ENCODE measurements around the gene AGAP1. TPM values are rescaled to one million over a fixed set of nuclear protein-coding genes. Genes with fewer than 3 reads are reported as not detected.

AGAP1 gene
- total and polyA plus RNA-seq, 10 donors = 1.1 to 26.6 (median 11.3) TPM

GRCh38 chr2:236120829-236121228 is 627.0 kb downstream of the AGAP1 start:
- intact Hi-C loops (cut with DNase I; ENCODE audit: low total_unique reads) = no loop called here
- H3K9me3 ChIP-seq = no peaks in the 10 kb centered on the region
- no peak overlapping the region for H3K27ac ChIP-seq
- no peak overlapping the region for H3K4me3 ChIP-seq
- peaks cover 0 to 18% (median 0%) of the 10 kb centered on the region in 6 donors for H3K36me3 ChIP-seq
- WGBS, 5 donors = 72 to 91% (median 86%) methylated on average over 5 of the region's 5 CpGs
- no peak for DNase-seq
- H3K27me3 ChIP-seq (replicated peaks in 1 of 7) = peaks cover 0 to 12% (median 0%) of the 10 kb centered on the region in 7 donors
- no peaks in the 10 kb centered on the region for H3K4me1 ChIP-seq
- TF ChIP-seq POLR2AphosphoS5 (IDR thresholded peaks at IDR 0.05) (no peak), POLR2A (IDR thresholded peaks at IDR 0.05) (no peak), CTCF (IDR thresholded peaks at IDR 0.05 in 8 of 11, conservative IDR thresholded peaks at IDR 0.05 in 3 of 11) (no peak)

- H3K4me3 ChIP-seq = no peak overlapping the region
- 86 to 97% (median 94%) methylated on average over 7 of the region's 7 CpGs for WGBS, 5 donors
- intact Hi-C loops (cut with DNase I; ENCODE audit: low total_unique reads) = no loop called here
- H3K4me1 ChIP-seq = no peaks in the 10 kb centered on the region
- TF ChIP-seq POLR2A (IDR thresholded peaks at IDR 0.05) (no peak), CTCF (IDR thresholded peaks at IDR 0.05 in 8 of 11, conservative IDR thresholded peaks at IDR 0.05 in 3 of 11) (no peak), POLR2AphosphoS5 (IDR thresholded peaks at IDR 0.05) (no peak)
- H3K27ac ChIP-seq = no peak overlapping the region
- no peak for DNase-seq
- peaks cover 0 to 12% (median 0%) of the 10 kb centered on the region in 7 donors for H3K27me3 ChIP-seq (replicated peaks in 1 of 7)
- H3K9me3 ChIP-seq = no peaks in the 10 kb centered on the region
- peaks cover 0 to 18% (median 0%) of the 10 kb centered on the region in 6 donors for H3K36me3 ChIP-seq
Measured at GRCh38 chr2:236121546-236121945, 627.7 kb downstream of the AGAP1 start.

GRCh38 chr2:236122236-236122635 is 628.4 kb downstream of the AGAP1 start:
- H3K27ac ChIP-seq = no peak overlapping the region
- no peak overlapping the region for H3K4me3 ChIP-seq
- intact Hi-C loops (cut with DNase I; ENCODE audit: low total_unique reads) = no loop called here
- no peak for TF ChIP-seq POLR2A (IDR thresholded peaks at IDR 0.05)
- TF ChIP-seq POLR2AphosphoS5 (IDR thresholded peaks at IDR 0.05) = no peak
- no peak for TF ChIP-seq CTCF (IDR thresholded peaks at IDR 0.05 in 8 of 11, conservative IDR thresholded peaks at IDR 0.05 in 3 of 11)
- H3K9me3 ChIP-seq = no peaks in the 10 kb centered on the region
- DNase-seq = no peak
- H3K27me3 ChIP-seq (replicated peaks in 1 of 7) = peaks cover 0 to 12% (median 0%) of the 10 kb centered on the region in 7 donors
- 73 to 80% (median 76%) methylated on average over 3 of the region's 3 CpGs for WGBS, 5 donors
- no peaks in the 10 kb centered on the region for H3K4me1 ChIP-seq
- H3K36me3 ChIP-seq = peaks cover 0 to 18% (median 0%) of the 10 kb centered on the region in 6 donors

GRCh38 chr2:236123716-236124115 is 629.9 kb downstream of the AGAP1 start:
- 89 to 97% (median 94%) methylated on average over 18 to 19 of the region's 19 CpGs for WGBS, 5 donors
- no peaks in the 10 kb centered on the region for H3K4me1 ChIP-seq
- TF ChIP-seq POLR2AphosphoS5 (IDR thresholded peaks at IDR 0.05) (no peak), CTCF (IDR thresholded peaks at IDR 0.05 in 8 of 11, conservative IDR thresholded peaks at IDR 0.05 in 3 of 11) (no peak), POLR2A (IDR thresholded peaks at IDR 0.05) (no peak)
- DNase-seq = no peak
- H3K36me3 ChIP-seq = peaks cover 0 to 18% (median 0%) of the 10 kb centered on the region in 6 donors
- H3K27ac ChIP-seq = no peak overlapping the region
- no peaks in the 10 kb centered on the region for H3K9me3 ChIP-seq
- H3K4me3 ChIP-seq = no peak overlapping the region
- intact Hi-C loops (cut with DNase I; ENCODE audit: low total_unique reads) = no loop called here
- peaks cover 0 to 12% (median 0%) of the 10 kb centered on the region in 7 donors for H3K27me3 ChIP-seq (replicated peaks in 1 of 7)

All from spleen (tissue), 11 donors.